ENCODE measurements around the gene NR6A1. TPM values are rescaled to one million over a fixed set of nuclear protein-coding genes. Genes with fewer than 3 reads are reported as not detected.

The NR6A1 gene
- total RNA-seq, 4 donors from 2014 or later = 1.8 to 2.8 (median 2.0) TPM

GRCh38 chr9:124477211-124477647 lies 293.9 kb downstream of the NR6A1 start:
- TF ChIP-seq POLR2A (IDR thresholded peaks at IDR 0.05; ENCODE audit: low read depth) (no peak), EP300 (IDR thresholded peaks at IDR 0.05) (no peak), POLR2AphosphoS5 (IDR thresholded peaks at IDR 0.05) (no peak), CTCF (IDR thresholded peaks at IDR 0.05) (no peak)
- H3K36me3 ChIP-seq = no peaks in the 10 kb centered on the region
- no peaks in the 10 kb centered on the region for H3K9me3 ChIP-seq
- H3K4me1 ChIP-seq = peaks cover 3 to 14% (median 13%) of the 10 kb centered on the region in 4 donors
- H3K4me3 ChIP-seq = peak overlapping the region; percentile 21 to 37 (median 33)
- H3K27me3 ChIP-seq = peaks cover 4 to 85% (median 31%) of the 10 kb centered on the region in 4 donors
- H3K27ac ChIP-seq (replicated peaks in 1 of 4) = no peak overlapping the region
- intact Hi-C loops (cut with DNase I) = no loop called here
- DNase-seq (ENCODE audit: extremely low spot score) = no peak
- WGBS = 8% methylated on average over 6 of the region's 19 CpGs

GRCh38 chr9:124475868-124476690 lies 295.0 kb downstream of the NR6A1 start:
- no peak for TF ChIP-seq POLR2AphosphoS5 (IDR thresholded peaks at IDR 0.05)
- TF ChIP-seq CTCF (IDR thresholded peaks at IDR 0.05) = no peak
- TF ChIP-seq POLR2A (IDR thresholded peaks at IDR 0.05; ENCODE audit: low read depth) = no peak
- no peak for TF ChIP-seq EP300 (IDR thresholded peaks at IDR 0.05)
- H3K27me3 ChIP-seq = peaks cover 4 to 86% (median 31%) of the 10 kb centered on the region in 4 donors
- no peaks in the 10 kb centered on the region for H3K9me3 ChIP-seq
- H3K4me1 ChIP-seq = peaks cover 3 to 14% (median 13%) of the 10 kb centered on the region in 4 donors
- no peak overlapping the region for H3K4me3 ChIP-seq
- 75% methylated on average over 11 of the region's 14 CpGs for WGBS
- H3K27ac ChIP-seq (replicated peaks in 1 of 4) = no peak overlapping the region
- no peak for DNase-seq (ENCODE audit: extremely low spot score)
- intact Hi-C loops (cut with DNase I) = no loop called here
- no peaks in the 10 kb centered on the region for H3K36me3 ChIP-seq

GRCh38 chr9:124475158-124475867 lies 295.8 kb downstream of the NR6A1 start:
- Histone ChIP-seq H3K4me1 (peaks cover 3 to 14% (median 13%) of the 10 kb centered on the region in 4 donors), H3K9me3 (no peaks in the 10 kb centered on the region), H3K36me3 (no peaks in the 10 kb centered on the region), H3K27me3 (peaks cover 4 to 86% (median 31%) of the 10 kb centered on the region in 4 donors), H3K4me3 (no peak overlapping the region), H3K27ac (replicated peaks in 1 of 4) (no peak overlapping the region)
- intact Hi-C loops (cut with DNase I) = no loop called here
- TF ChIP-seq CTCF (IDR thresholded peaks at IDR 0.05) = no peak
- WGBS = 78% methylated on average over 8 of the region's 21 CpGs
- no peak for DNase-seq (ENCODE audit: extremely low spot score)

- WGBS = 66% methylated on average over 4 of the region's 4 CpGs
- H3K27me3 ChIP-seq = peaks cover 4 to 86% (median 23%) of the 10 kb centered on the region in 4 donors
Observed at GRCh38 chr9:124474151-124474550, 297.0 kb downstream of the NR6A1 start.

More at GRCh38 chr9:124474151-124474550, 297.0 kb downstream of the NR6A1 start:
- Histone ChIP-seq H3K36me3 (no peaks in the 10 kb centered on the region), H3K9me3 (no peaks in the 10 kb centered on the region), H3K4me3 (no peak overlapping the region), H3K27ac (replicated peaks in 1 of 4) (no peak overlapping the region), H3K4me1 (peaks cover 3 to 14% (median 13%) of the 10 kb centered on the region in 4 donors)
- no peak for TF ChIP-seq CTCF (IDR thresholded peaks at IDR 0.05)
- intact Hi-C loops (cut with DNase I) = no loop called here
- no peak for DNase-seq (ENCODE audit: extremely low spot score)

Measured in esophagus muscularis mucosa (tissue), 4 donors.